ENCODE measurements around the gene GSAP.
"Not testable (repeated sequence)": the region's sequence is repeated elsewhere in the genome, so short reads cannot be mapped to it uniquely, and the experiment has no call there.

The GSAP gene

GRCh38 chr7:77415823-77416620, at the start of gene GSAP:
Gene GSAP (minus strand): TSS chr7:77416349. CDS start chr7:77416321, 28 bp downstream.
- DNase-seq: no peak

GRCh38 chr7:77465256-77465655, 49.1 kb upstream of the GSAP start:
- no peak for DNase-seq

- no peak for DNase-seq
These were observed 48.4 kb upstream of the GSAP start for GRCh38 chr7:77464589-77464988.

- DNase-seq: not testable (repeated sequence)
These were observed 47.5 kb upstream of the GSAP start for GRCh38 chr7:77463632-77464031.

- no peak for DNase-seq
These were observed 45.7 kb upstream of the GSAP start for GRCh38 chr7:77461842-77462241.

GRCh38 chr7:77461246-77461645, 45.1 kb upstream of the GSAP start:
- no peak for DNase-seq

- DNase-seq: no peak
These were observed 43.9 kb upstream of the GSAP start for GRCh38 chr7:77460057-77460486.

GRCh38 chr7:77459311-77459726, 43.2 kb upstream of the GSAP start:
- no peak for DNase-seq

GRCh38 chr7:77458786-77459185, 42.6 kb upstream of the GSAP start:
- DNase-seq: no peak

GRCh38 chr7:77457779-77458178, 41.6 kb upstream of the GSAP start:
- no peak for DNase-seq

GRCh38 chr7:77456696-77457095, 40.5 kb upstream of the GSAP start:
- DNase-seq: no peak

GRCh38 chr7:77455321-77455720, 39.2 kb upstream of the GSAP start:
- DNase-seq: peak; percentile 57

- no peak for DNase-seq
These were observed 38.7 kb upstream of the GSAP start for GRCh38 chr7:77454802-77455201.

- DNase-seq: no peak
These were observed 37.4 kb upstream of the GSAP start for GRCh38 chr7:77453531-77453930.

- DNase-seq: not testable (repeated sequence)
These were observed 35.8 kb upstream of the GSAP start for GRCh38 chr7:77451950-77452349.

- DNase-seq: no peak
These were observed 34.5 kb upstream of the GSAP start for GRCh38 chr7:77450613-77451012.

GRCh38 chr7:77450054-77450453, 33.9 kb upstream of the GSAP start:
- DNase-seq: no peak

GRCh38 chr7:77447616-77448015, 31.5 kb upstream of the GSAP start:
- DNase-seq: no peak

GRCh38 chr7:77444123-77444522, 28.0 kb upstream of the GSAP start:
- no peak for DNase-seq

GRCh38 chr7:77443042-77443441, 26.9 kb upstream of the GSAP start:
- no peak for DNase-seq

GRCh38 chr7:77442636-77443035, 26.5 kb upstream of the GSAP start:
- DNase-seq: no peak

- no peak for DNase-seq
These were observed 24.9 kb upstream of the GSAP start for GRCh38 chr7:77441046-77441445.

- no peak for DNase-seq
These were observed 23.4 kb upstream of the GSAP start for GRCh38 chr7:77439572-77439971.

GRCh38 chr7:77438131-77438530, 22.0 kb upstream of the GSAP start:
- DNase-seq: no peak

Data from amniotic stem cell (primary cell).